Measurements from ENCODE around the gene SEC31A. TPM values are rescaled to one million over a fixed set of nuclear protein-coding genes. Genes with fewer than 3 reads are reported as not detected.
"Not testable (repeated sequence)": the region's sequence is repeated elsewhere in the genome, so short reads cannot be mapped to it uniquely, and the experiment has no call there.

The SEC31A gene
- total RNA-seq, 1 donor = 104 TPM

DNA sequence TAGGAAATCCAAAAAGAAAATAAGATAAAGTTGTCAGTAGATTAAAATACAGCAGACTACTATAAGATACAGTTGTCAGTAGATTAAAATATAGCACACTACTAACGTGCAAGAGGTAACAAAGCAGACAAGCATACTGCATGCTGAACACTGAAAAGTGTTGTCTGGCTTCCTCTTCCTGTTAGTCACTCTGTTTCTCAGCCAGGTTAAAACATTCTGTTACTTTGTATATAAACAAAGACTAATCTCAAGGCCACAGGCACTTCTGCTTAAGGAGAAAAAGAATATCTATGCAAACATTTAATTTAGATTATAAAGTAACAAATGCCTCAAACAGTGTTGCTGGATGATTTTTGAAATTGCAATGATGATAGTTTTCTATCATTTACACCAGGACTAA is 51.3 kb downstream of the SEC31A start:
- DNase-seq (ENCODE audit: low read depth in 2 of 3, low spot score in 2 of 3) = peak in 1 of 3 donors; percentile 23

DNA sequence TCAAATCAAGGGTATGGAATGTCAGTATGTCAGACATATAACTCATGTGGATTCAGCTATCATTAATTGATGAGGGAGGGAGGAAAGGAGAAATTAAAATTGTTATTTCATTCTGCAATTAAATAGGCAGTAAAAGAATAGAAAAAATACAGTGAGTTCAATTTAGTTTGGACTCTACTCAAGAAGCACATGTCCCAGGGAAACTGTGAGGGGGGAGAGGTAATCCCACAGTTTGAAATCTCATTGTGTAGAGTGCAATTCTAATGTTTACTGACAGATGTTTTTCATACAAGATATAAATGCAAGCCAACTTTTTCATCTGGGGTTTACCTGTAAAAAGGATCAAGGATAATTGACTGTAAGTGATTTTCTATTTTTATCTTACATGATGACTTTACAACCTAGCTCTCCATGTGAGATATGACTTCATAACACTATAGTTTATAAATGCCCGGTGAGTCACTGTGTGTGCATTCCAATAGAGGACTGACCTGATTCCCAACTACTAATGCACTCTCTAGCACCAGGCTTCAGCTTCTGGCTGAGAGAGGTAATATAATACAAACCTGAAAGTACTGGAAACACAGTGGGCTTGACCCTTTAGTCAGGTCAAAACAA is 57.1 kb downstream of the SEC31A start:
- DNase-seq (ENCODE audit: low read depth in 2 of 3, low spot score in 2 of 3) = no peak

DNA sequence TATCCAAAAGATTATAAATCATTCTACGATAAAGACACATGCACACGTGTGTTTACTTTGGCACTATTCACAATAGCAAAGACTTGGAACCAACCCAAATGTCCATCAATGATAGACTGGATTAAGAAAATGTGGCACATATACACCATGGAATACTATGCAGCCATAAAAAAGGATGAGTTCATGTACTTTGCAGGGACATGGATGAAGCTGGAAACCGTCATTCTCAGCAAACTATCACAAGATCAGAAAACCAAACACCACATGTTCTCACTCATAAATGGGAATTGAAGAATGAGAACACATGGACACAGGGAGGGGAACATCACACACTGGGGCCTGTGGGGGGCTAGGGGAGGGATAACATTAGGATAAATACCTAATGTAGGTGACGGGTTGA is 57.9 kb downstream of the SEC31A start:
- DNase-seq (ENCODE audit: low read depth in 2 of 3, low spot score in 2 of 3) = not testable (repeated sequence)

DNA sequence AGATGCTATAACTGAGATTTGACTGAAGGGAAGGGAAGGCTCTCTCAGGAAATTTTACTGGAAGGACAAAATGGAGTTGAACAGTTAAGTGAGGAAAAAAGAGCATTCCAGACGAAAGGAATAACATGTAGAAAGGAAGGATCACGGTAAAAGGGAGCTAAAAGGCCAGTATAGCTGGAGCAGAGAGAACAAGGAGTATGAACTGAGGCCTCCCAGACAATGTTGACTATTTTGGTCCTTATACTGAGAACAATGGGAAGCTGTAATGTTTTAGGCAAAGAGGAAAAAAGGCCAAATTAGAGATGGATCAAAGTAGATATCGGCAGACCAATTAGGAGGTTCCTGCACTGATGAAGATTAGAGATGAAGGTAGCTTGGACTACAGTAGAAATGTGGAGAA is 65.5 kb downstream of the SEC31A start:
- no peak for DNase-seq (ENCODE audit: low read depth in 2 of 3, low spot score in 2 of 3)

DNA sequence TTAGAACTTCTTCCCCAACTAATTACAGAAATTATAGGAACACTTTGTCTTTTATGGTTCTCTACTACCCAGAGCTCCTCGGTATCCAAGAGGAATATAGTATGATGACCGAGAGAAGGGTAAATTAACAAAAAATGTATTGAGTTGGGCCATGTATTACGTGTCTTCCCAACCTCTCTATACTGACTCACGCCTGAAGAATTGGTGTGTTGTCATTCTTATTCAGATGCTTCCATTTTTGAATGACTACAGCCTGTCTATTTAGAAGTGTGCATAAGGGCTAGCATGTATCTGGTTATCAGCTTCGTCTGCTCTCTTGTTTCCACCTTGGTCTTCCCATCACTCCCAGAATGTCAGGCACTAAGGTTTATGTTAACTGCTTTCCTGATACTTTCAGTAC is 67.9 kb downstream of the SEC31A start:
- DNase-seq (ENCODE audit: low read depth in 2 of 3, low spot score in 2 of 3) = no peak

DNA sequence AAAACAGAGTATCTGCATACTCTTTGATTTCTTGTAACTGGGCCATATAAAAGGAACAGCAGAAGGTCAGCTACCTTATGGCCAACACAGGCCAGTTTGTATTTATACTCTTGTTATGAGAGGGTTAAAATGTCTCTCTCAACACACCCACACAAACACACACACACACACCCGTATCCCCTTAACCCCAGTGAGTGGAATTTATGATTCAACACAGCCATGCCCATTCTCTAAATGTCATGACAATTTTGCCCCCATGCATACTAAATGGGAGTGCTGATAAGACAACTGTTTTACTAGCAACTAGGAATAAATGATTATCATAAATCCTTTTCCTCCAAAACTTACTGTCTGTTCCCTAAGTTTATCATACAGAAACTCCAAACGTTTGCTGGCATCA is 70.3 kb downstream of the SEC31A start:
- no peak for DNase-seq (ENCODE audit: low read depth in 2 of 3, low spot score in 2 of 3)

DNA sequence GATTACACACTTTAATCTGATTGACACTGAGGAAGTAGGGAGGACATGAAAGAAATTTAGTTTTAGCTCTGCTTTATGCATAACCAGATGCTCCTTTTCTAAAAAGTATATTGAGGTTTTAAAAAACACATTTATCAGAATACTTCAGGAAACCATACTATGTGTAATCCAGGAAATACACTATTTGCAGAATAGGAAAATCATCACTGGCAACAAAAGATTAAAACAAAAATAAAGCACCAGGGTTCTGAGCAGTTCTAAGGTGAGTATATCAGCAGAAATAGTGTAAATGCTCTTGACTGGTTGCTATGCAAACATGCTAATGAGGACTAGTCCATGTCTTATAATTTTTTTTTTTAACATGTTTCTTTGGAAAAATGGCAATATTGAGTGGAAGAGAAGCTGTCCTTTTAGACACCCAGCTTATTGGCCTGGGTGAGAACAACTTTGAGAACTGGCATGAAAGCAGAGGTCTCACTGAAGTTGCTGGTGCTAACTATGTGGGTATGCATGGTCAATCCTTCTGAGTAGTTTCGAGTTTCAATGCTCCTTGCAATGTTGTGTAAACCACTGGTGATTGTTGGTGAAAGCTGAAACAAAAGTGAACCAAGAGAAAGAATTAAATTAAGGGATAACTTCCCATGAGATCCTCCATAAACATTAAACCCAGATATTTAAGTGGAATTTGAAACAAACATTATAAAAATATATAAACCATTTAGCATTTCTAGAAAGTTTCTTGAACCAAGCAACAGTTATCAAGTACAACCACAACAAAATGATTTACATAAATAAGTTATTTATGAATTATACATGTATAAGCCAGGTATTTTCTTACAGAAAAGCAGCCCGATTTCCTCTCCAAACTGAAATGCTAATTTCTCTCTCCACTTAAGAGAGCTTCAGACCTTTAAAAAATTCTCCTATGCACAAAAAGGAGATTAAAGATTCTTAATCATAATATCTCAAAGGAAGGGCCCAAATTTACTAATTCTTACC is 72.0 kb downstream of the SEC31A start:
- peak in 2 of 3 donors; percentile 44 to 77 for DNase-seq (ENCODE audit: low read depth in 2 of 3, low spot score in 2 of 3)

DNA sequence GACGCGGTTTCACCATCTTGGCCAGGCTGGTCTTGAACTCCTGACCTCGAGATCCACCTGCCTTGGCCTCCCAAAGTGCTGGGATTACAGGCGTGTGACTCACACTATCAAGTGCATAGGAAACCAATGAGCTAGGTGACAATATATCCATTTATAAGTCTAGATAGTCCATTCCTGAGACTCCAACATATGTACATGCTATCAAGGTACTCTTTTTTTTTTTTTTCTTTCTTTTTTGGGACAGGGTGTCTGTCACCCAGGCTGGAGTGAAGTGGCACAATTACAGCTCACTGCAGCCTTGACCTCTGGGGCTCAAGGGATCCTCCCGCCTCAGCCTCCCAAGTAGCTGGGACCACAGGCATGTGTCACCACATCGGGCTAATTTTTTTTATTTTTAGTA is 74.1 kb downstream of the SEC31A start:
- DNase-seq (ENCODE audit: low read depth in 2 of 3, low spot score in 2 of 3) = not testable (repeated sequence)

DNA sequence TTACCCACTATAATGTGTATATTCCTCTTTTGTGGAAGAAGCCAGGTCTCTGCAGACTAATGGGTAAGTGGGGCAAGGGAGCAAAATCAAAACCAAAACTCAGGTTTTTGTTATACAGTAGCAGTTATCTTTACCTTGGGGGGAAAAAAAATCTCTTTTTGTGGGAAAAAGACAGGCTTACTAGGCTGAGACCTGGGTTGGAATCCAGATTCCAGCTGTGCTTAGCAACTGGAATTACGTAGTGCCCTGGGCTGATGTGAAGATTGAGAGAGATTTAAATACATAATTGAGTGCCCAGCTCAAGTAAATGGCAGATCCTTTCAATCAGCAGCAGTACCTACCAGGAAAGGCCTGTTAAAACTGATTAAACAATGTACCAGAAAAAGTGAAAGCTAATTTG is 76.9 kb downstream of the SEC31A start:
- no peak for DNase-seq (ENCODE audit: low read depth in 2 of 3, low spot score in 2 of 3)

DNA sequence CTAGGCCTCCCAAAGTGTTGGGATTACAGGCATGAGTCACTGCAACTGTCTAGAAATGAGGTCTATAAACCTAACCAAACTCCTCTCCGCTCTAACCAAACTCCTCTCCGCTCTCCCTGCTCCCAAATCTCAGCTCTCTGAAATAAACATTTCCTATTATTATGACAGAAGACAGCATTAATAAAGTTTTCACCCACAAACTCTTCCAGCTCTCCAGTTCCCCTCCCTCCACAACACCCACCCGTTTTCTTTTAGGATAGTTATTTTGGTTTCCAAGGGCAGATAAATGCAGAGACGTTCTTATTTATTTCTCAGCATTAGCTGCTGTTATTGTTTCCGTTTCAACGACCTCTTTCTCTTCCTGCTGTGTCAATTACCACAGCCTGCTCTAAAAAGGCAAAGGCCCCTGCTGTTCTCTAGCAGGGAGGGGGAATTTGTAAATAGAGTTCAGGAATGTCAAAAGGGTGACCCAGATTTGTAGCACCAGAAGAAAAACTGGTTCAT is 79.1 kb downstream of the SEC31A start:
- DNase-seq (ENCODE audit: low read depth in 2 of 3, low spot score in 2 of 3) = peak in 1 of 3 donors; percentile 19

DNA sequence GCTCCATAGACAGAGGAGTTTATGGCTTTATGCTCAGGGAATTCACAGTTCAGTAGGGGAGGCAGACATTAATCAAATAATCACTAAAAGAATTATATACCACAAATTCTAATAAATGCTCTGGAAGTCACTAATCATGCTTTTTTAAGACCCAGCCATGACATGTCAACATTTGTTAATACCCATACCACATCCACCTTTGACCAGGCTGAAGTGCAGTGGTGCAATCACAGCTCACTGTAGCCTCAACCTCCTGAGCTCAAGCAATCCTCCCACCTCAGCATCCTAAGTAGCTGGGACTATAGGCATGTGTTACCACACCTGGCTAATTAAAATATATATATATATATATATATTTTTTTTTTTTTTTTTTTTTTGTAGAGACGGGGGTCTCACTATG is 79.6 kb downstream of the SEC31A start:
- DNase-seq (ENCODE audit: low read depth in 2 of 3, low spot score in 2 of 3) = no peak

DNA sequence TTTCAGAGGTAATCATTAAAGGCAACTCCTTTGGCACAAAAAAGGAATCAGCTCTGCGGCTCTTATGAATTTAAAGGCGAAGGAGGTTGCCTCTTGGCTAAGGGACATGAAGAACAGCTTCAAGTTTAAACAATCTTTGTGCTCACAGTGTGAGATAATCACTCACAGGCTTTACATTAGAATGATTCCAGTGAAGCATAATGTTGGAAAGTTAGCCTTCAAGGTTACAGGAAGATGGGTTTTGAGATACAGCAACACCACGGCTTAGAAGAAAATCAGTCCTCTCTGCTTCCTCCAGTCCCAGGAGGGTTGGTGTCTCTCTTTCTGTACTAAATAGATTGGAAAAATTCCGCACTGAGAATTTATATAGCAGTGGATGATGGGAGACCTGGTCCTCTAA is 80.8 kb downstream of the SEC31A start:
- no peak for DNase-seq (ENCODE audit: low read depth in 2 of 3, low spot score in 2 of 3)

DNA sequence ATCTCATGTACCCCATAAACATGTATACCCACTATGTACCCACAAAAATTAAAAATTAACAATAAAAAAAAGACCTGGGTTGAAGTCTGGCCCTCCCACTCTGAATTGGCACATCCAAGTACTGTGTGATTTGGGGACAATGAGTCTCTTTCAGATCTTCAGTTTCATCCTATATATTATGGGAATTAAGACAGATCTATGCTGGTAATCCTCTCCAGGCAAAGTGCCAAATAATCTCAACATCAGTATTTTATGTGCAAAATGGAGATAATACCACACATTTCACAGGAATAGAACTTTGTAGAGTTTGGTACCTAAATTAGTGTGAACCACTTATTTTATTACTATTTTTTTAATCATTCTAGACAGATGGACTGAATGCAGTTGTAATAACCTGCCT is 81.3 kb downstream of the SEC31A start:
- no peak for DNase-seq (ENCODE audit: low read depth in 2 of 3, low spot score in 2 of 3)

DNA sequence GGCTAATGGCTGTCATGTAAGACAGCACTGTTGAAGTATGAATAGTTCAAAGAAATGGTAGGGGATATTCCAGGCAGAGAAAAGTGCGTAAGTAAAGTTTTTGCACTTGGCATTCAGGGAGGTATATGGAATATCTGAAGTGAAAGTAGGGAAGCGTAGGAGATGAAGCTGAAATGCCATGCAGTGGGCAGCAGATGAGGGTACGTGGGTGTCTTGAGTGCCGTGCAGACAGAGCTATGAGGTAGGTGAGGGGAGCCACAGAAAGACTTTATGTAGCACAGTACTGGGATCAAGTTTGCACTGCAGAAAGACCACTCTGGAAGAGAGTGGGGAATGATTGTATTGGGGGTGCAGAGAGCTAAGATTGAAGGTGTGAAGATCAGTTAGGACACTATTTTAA is 87.2 kb downstream of the SEC31A start:
- no peak for DNase-seq (ENCODE audit: low read depth in 2 of 3, low spot score in 2 of 3)

DNA sequence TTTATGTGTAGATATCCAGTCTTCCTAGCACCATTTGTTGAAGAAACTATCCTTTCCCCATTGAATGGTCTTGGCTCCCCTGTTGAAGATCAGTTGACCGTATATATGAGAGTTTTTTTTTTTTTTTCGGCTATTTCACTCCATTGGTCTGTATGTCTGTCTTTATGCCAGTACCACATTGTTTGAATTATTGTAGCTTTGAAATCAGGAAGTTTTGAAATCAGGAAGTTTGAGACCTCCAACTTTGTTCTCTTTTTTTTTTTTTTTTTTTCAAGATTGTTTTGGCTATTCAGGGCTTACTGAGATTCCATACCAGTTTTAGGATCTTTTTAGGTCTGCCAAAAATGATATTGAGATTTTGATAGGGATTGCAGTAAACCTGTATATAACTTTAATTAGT is 88.0 kb downstream of the SEC31A start:
- peak in 1 of 3 donors; percentile 4 for DNase-seq (ENCODE audit: low read depth in 2 of 3, low spot score in 2 of 3)

DNA sequence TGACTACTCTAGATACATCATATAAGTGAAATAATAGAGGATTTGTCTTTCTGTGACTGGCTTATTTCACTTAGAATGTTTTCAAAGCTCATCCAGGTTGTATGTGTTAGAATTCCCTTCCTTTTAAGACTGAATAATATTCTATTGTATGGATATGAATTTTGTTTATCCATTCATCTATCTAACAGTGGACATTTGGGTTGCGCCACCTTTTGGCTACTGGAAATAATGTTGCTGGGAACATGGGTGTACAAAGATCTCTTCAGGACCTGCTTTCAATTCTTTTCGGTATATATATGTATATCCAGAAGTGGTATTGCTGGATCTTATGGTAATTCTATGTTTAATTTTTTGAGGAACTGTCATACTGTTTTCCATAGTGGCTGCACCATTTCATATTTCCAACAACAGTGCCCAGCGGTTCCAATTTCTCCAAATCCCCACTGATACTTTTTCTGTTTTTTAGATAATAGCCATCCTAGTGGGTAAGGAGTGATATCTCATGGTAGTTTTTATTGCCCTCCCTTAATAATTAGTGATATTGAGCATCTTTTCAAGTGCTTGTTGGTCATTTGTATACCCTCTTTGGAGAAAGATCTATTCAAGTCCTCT is 88.9 kb downstream of the SEC31A start:
- peak in 1 of 3 donors; percentile 20 for DNase-seq (ENCODE audit: low read depth in 2 of 3, low spot score in 2 of 3)

DNA sequence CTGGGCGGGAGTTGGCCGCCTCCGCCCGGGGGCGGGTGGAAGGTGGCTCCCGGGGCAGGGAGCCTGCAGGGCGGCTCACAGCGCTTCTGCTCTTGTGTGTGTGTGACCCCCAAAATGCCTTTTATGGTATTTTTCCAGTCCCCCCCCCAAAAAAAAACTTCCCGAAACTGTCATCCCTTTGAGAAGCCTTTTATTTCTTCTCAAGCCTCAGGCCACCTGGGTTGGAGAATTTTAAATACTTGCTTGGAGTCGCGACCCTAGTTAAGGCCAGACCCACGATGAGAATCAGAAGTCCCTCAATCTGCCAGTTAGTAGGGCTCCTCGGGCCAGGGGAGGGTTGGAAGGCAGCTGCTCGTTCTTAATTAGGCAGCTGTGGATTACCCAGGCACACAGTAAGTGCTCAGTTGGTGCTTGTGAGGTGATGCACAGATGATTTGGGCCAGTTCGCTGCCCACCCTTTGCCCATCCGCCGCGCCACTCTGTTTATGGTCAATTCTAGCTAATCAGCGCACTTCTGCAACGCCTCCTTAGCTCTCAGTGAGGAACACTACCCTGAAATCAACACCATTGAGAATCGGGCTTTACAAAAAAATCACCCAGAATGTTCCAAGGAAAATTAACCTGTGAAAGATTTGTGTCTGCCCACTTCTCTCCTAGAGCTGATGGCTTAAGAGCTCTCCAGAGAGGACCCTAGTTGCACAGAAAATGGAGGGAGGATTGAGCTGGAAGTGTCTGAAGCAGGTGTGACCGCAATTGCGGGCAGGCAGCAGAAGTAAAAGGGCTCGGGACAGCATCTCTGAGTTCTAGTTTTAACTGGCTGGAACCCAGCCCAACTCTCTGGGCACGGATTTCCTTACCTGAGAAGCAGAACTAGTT is 91.7 kb downstream of the SEC31A start:
- peak in 2 of 3 donors; percentile 37 to 49 for DNase-seq (ENCODE audit: low read depth in 2 of 3, low spot score in 2 of 3)

DNA sequence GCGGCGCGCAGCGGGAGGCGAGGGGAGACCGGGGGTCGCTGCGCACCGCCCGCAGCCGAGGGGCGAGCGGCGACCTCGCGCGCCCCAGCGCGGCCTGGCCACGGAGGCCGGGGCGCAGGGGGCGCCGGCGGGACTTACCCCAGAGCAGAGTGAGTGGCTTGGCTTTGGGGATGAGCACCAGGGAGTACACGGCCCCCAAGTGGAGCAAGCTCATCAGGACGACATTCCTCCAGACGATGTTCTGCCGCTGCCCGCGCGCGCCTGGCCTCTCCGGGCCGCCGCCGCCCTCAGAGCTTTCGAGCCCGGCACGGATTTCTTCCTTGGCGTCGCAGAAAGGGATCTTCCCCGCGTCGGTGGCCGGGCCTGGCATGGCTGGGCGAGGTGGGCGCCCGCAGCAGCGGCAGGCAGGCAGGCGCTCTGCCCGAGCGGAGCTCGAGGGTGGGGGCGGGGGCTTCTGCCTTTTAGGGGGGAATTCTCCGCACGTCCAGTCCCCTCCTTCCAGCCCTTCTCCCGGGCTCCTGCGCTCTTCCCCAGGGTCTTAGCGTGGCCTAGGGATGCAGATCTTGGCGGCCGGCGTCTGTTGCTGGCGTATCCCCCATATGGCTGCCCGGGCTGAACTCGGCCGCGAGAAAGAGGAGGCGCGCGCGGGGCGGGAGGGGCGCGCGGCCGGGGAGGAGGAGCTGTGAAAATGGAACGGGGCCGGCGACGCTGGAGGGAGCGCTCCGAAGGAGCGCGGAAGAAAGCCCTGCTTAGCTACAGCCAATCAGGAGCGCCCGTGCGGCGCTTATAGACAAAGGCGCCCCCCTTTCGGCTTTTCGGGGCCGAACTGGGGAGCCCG is 92.6 kb downstream of the SEC31A start, which contains the start of gene SCD5:
Gene SCD5, minus strand, starts transcription at position 629 of the 838 bp plus-strand sequence. Its CDS starts 259 bp downstream, at position 370.
- peak; percentile 14 to 87 (median 85) for DNase-seq (ENCODE audit: low read depth in 2 of 3, low spot score in 2 of 3)

DNA sequence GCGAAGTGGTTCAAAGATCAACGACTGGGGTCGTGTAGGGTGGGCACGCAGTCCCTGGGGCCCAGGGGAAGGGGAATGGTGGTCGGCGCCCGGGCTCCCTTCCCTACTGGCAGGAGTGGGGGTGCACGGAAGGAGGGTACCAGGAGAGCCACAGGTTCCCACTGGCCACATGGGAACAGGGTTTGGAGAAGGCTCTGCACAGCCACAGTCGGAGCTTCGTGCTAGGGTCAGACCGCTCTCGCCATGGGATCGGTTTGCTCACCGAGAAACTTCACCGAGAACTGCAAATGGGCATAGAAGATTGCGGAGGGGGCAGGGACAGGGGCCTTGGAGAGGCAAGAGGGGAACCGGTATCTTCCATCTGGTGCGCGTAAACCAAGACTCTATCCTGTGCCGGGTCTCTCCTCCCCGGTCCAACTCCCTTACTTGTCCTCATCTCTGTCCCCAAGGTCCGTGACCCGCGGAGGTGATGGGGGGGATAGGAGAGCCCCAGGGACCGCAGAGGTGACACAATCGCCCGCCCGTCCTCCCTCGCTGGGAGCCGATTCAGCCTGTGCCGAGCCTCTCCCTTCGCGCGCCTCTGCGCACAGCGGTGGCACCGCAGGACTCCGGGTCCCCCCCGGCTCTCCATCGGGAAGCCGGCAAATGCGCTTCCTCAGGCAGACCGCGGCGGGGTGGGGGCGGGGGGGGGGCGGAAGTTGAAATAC is 93.4 kb downstream of the SEC31A start:
- DNase-seq (ENCODE audit: low read depth in 2 of 3, low spot score in 2 of 3) = peak in 2 of 3 donors; percentile 31 to 37
